Right lobe of liver (tissue), 4 donors: Measurements from ENCODE around the gene RABEP1.
"Not testable (repeated sequence)": the region's sequence is repeated elsewhere in the genome, so short reads cannot be mapped to it uniquely, and the experiment has no call there.

ENCODE experiments used
- POLR2A ChIP-seq: fragments of 450-650 bp; IDR thresholded peaks from one replicate; pipeline ENCODE4 v1.6.1; 2017; ENCODE audit warnings: antibody characterized with exemption, mild to moderate bottlenecking
- TF ChIP-seq, protein P1 (sequence below), 4 donors: fragments of 200-600 bp in 3 of 4; fragments of 450-650 bp in 1 of 4; IDR thresholded peaks; one replicate each; pipeline versions ENCODE4 v1.5.1 to v1.8.0; 2016 to 2022; ENCODE audit warnings: antibody characterized with exemption in 4 of 4, mild to moderate bottlenecking in 2 of 4
- donor health status: DM: no; HTN: no; CAD: no.
- donor health status: DM: no; HTN: no; CAD: no.
- donor health status: DM: no; HTN: yes; CAD: no.

DNA sequence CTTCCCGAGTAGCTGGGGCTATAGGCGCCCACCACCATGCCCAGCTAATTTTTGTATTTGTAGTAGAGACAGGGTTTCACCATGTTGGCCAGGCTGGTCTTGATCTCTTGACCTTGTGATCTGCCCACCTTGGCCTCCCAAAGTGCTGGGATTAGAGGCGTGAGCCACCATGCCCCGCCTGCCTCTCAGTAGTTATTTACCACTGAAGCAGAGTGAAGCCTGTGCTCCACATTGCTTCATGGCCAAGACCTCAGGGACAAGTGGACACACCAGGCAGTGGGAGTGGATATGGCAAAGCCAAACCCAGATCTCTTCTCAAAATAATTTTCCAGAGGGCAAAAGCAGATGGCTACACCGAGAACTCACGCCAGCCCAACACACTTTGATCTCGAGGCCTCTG is 48.6 kb upstream of the RABEP1 start:
- TF ChIP-seq, protein P1, sequence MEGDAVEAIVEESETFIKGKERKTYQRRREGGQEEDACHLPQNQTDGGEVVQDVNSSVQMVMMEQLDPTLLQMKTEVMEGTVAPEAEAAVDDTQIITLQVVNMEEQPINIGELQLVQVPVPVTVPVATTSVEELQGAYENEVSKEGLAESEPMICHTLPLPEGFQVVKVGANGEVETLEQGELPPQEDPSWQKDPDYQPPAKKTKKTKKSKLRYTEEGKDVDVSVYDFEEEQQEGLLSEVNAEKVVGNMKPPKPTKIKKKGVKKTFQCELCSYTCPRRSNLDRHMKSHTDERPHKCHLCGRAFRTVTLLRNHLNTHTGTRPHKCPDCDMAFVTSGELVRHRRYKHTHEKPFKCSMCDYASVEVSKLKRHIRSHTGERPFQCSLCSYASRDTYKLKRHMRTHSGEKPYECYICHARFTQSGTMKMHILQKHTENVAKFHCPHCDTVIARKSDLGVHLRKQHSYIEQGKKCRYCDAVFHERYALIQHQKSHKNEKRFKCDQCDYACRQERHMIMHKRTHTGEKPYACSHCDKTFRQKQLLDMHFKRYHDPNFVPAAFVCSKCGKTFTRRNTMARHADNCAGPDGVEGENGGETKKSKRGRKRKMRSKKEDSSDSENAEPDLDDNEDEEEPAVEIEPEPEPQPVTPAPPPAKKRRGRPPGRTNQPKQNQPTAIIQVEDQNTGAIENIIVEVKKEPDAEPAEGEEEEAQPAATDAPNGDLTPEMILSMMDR (IDR thresholded peaks at IDR 0.05) = not testable (repeated sequence)
- TF ChIP-seq POLR2A = not testable (repeated sequence)
